OCI-M2 (cell line): ENCODE data around the gene RGL1.
"Not testable (repeated sequence)": the region's sequence is repeated elsewhere in the genome, so short reads cannot be mapped to it uniquely, and the experiment has no call there.

ENCODE experiments used
- DNase-seq: peaks from one replicate; lab custom pipeline; 2025; ENCODE audit not compliant: unreplicated experiment; lab: John Stamatoyannopoulos, UW

The RGL1 gene

GRCh38 chr1:183783767-183784637 lies 20.9 kb upstream of the RGL1 start:
- DNase-seq: no peak

DNA sequence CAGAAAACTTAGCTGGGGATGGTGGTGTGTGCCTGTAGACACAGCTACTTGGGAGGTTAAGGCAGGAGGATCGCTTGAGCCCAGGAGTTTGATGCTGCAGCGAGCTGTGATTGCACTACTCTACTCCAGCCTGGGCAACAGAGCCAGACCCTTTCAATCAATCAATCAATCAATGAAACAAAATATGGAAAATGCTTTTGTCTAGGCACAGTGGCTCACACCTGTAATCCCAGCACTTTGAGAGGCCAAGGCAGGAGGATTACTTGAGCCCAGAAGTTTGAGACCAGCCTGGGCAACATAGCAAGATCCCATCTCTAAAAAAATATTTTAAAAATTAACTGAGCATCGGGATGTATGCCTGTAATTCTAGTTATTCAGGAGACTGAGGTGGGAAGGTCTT lies 19.0 kb upstream of the RGL1 start:
- not testable (repeated sequence) for DNase-seq

- DNase-seq: no peak
These were observed 17.2 kb upstream of the RGL1 start for GRCh38 chr1:183787704-183788103.

GRCh38 chr1:183791319-183791718 lies 13.6 kb upstream of the RGL1 start:
- no peak for DNase-seq

- DNase-seq: no peak
These were observed 12.6 kb upstream of the RGL1 start for GRCh38 chr1:183792300-183792699.

DNA sequence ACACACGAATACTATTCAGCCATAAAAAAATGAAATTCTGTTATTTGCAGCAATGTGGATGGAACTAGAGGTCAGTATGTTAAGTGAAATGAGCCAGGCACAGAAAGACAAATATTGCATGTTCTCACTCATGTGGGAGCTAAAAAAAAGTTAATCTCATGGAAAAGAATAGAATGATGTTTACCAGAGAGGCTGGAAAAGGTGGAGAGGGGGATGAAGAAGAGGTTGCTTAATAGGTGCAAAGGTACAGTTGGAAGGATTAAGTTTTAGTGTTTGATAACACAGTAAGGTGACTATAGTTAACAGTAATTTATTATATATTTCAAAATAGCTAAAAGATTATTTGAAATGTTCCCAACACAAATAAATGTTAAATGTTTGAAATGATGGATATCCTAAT lies 10.8 kb upstream of the RGL1 start:
- DNase-seq: no peak

GRCh38 chr1:183800449-183800848 lies 4.5 kb upstream of the RGL1 start:
- no peak for DNase-seq

DNA sequence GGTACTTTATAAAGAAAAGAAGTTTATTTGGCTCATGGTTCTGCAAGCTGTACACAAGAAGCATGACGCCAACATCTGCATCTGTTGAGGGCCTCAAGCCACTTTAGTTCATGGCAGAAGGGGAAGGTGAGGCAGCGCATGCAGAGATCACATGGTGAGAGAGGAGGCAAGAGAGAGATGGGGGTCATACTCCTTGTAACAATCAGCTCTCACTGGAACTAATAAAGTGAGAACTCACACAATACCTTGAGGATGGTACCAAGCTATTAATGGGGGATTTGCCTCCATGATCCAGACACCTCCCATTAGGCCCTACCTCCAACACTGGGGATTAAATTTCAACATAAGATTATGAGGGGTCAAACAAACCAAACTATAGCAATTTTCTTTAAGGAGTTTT lies 3.3 kb upstream of the RGL1 start:
- no peak for DNase-seq

DNA sequence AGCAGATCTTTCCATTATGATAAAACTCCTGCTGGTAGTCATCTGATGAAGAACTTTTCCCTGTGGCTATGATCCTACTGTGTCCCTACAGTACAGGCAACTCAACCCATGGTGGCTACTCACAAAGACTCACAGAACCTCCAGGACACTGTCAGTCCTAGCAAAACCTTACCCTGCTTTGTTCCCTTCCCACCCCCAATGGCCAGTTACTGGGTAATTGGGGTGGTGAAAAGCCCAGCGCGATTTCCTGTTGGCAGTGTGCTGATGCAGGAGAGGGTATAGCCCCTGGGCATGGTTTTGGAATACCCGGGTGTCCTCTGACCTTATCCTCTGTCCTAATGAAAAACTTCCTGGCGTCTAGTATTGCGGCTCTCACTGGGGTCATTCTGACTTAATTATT lies 533 bp upstream of the RGL1 start:
- DNase-seq: no peak

GRCh38 chr1:183806125-183806524 lies 1.2 kb downstream of the RGL1 start:
- DNase-seq: no peak

GRCh38 chr1:183806675-183807074 lies 1.8 kb downstream of the RGL1 start:
- no peak for DNase-seq

DNA sequence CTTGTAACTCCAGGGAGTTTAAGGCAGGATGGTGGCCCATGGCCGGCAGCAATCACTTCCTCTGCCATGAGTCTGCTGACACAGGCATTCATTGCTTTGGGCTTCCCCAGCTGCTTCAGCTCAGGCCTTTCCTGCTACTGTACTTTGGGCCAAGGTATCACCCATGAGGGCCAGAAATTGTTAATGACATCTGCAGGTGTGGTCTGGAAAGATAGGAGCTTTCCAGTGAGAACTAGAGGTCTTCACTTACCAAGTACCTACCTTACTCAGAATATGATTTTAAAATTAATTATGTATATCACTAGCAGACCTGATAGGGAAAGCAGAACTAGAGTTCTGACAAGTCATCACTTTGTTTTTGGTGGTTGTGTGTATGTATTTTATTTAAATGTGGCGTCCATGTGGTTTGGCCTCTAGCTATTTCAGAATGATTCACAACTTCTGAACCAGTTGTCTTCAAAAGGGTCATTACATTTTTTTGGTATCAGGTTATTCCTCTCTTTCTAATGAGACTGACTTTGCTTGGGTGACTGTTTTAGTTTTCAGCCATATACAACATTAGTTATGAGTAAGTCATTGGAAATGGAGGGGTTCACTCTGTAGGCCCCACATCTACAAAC lies 2.7 kb downstream of the RGL1 start:
- no peak for DNase-seq

DNA sequence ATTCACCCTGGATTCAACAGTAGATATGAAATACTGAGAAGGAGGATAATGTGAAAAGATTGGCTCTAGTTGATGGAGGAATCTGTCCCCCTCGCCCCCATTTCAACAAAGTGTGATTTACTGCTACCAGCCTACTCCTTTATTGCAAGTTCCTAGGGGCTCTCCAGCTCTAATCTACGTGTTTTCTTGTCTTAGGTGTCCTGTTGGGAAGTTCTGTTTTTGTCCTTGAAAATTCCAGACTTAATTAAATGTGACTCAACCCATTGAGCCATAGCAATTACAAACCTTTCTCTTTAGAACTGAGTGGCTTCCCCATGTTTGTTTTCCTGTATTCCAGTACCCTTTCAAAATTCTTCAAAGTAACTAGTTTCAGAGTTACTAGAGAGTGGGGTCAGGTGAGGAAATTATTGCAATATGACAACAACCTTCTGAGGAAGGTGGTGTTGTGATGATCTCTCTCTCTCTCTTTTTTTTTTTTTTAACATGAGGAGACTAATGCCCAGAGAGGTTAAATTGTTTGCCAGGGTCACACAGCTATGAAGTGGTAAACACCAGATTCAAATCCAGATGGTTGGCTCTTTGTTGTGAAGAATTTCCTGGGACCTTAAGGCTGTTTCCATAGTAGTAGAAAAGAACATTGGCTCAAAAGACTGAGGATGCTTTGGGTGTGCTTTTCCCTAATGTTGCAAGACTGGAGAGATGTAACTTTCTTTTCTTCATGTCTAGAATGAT lies 3.5 kb downstream of the RGL1 start:
- DNase-seq: no peak

- DNase-seq: peak; percentile 51
These were observed 5.2 kb downstream of the RGL1 start for GRCh38 chr1:183810121-183810520.

GRCh38 chr1:183810756-183811544 lies 6.0 kb downstream of the RGL1 start:
- DNase-seq: no peak

DNA sequence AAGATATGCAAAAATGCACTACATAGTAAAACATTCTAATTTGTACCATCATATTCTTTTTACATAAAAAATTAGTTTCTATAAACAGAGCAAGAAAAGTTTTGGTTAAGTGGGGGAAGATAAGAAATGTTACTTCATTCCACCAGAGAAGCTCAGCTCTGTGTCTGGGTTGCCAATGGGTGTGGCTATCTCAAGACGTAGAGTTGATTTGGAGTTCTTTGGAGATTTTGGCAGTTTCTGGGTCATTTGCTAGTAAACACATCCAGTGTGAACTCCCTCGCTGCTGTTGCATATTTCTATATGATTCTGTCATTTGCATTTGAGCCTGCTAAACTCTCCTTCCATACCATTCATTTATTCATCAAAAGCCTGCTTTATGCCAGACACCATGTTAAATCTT lies 7.2 kb downstream of the RGL1 start:
- DNase-seq: no peak

GRCh38 chr1:183812686-183813569 lies 8.0 kb downstream of the RGL1 start:
- DNase-seq: no peak

DNA sequence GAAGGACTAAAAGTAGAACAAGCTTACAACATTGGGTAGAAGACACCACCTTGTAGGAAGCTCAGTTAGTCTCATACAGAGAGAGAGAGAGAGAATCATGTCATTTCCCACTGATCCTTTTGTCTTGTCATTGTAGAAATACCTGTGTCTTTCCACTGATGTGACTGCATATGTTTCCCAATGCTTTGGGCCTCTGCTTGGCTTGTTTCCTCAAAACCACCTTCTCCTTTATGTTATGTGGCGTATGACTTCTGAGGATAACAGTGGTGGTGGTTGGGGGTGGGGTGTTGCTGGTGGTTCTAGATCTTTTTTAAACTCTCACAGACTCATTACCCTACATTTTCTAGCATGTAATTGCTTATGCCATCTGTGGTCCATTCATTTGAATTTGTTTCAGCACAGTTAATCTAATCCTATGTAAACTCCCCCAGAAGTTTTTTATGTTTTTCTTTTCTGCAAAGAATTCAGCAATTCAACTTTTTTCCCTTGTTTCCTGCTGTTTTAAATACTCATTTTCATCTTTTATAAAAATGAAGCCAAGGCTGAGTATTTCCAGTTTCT lies 9.3 kb downstream of the RGL1 start:
- DNase-seq: no peak

DNA sequence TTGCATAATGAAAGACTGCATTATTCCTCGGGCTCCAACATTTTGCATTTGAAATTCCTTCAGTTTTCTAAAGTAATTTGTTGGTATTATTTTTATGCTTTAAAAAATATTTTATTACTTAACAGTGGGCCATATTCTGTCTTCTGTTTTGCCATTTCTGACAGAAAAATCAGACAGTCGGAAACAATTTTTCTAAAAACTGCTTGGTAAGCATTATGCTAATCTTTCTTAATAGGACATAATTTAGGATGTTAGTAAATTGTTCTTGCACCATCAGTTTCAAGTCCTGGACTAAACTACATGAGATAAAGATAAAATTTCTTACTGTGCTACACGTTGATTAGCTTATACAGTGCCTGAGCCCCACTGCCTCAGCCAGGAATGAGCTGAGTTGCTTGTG lies 11.2 kb downstream of the RGL1 start:
- DNase-seq: no peak
